ENCODE data around the gene PPP1R16B. TPM values are rescaled to one million over a fixed set of nuclear protein-coding genes. Genes with fewer than 3 reads are reported as not detected.

PPP1R16B gene
- polyA plus RNA-seq, 1 donor from 2014 or later, result 1.9 TPM

- H3K9me2 ChIP-seq (ENCODE audit: insufficient read depth, low read length), result no peaks in the 10 kb centered on the region
- no peaks in the 10 kb centered on the region for H3K9me3 ChIP-seq (ENCODE audit: low read length)
- no peaks in the 10 kb centered on the region for H3F3A ChIP-seq (ENCODE audit: insufficient read depth, low read length, poor library complexity, severe bottlenecking)
- no peak overlapping the region for H3K27ac ChIP-seq (ENCODE audit: low read length)
- no peak overlapping the region for H3K4me2 ChIP-seq (ENCODE audit: low read length)
- no peaks in the 10 kb centered on the region for H3K36me3 ChIP-seq (ENCODE audit: insufficient read depth, low read length)
- no peak overlapping the region for H3K4me3 ChIP-seq (ENCODE audit: low read length)
- no peak overlapping the region for H2AFZ ChIP-seq (ENCODE audit: low read depth, low read length)
- no peak overlapping the region for H3K9ac ChIP-seq (ENCODE audit: low read length)
- H3K27me3 ChIP-seq (ENCODE audit: insufficient read depth, low read depth, low read length), result no peaks in the 10 kb centered on the region
- TF ChIP-seq REST (IDR thresholded peaks at IDR 0.05; ENCODE audit: borderline replicate concordance) (no peak), EZH2 (IDR thresholded peaks at IDR 0.05; ENCODE audit: borderline replicate concordance, insufficient read depth, low read length, poor library complexity, severe bottlenecking) (no peak), CTCF (IDR thresholded peaks at IDR 0.05; ENCODE audit: poor library complexity, severe bottlenecking) (no peak)
- H3K79me2 ChIP-seq (replicated peaks; ENCODE audit: insufficient read depth, low read length), result no peaks in the 10 kb centered on the region
- no peaks in the 10 kb centered on the region for H4K20me1 ChIP-seq (ENCODE audit: insufficient read depth)
Observed at GRCh38 chr20:38947931-38948362, 142.4 kb downstream of the PPP1R16B start.

- no peaks in the 10 kb centered on the region for H3K79me2 ChIP-seq (replicated peaks; ENCODE audit: insufficient read depth, low read length)
- no peak overlapping the region for H3K9ac ChIP-seq (ENCODE audit: low read length)
- H2AFZ ChIP-seq (ENCODE audit: low read depth, low read length), result no peak overlapping the region
- no peaks in the 10 kb centered on the region for H3F3A ChIP-seq (ENCODE audit: insufficient read depth, low read length, poor library complexity, severe bottlenecking)
- H3K27me3 ChIP-seq (ENCODE audit: insufficient read depth, low read depth, low read length), result no peaks in the 10 kb centered on the region
- H3K4me3 ChIP-seq (ENCODE audit: low read length), result no peak overlapping the region
- no peaks in the 10 kb centered on the region for H3K9me2 ChIP-seq (ENCODE audit: insufficient read depth, low read length)
- H4K20me1 ChIP-seq (ENCODE audit: insufficient read depth), result no peaks in the 10 kb centered on the region
- no peaks in the 10 kb centered on the region for H3K9me3 ChIP-seq (ENCODE audit: low read length)
- H3K36me3 ChIP-seq (ENCODE audit: insufficient read depth, low read length), result no peaks in the 10 kb centered on the region
- H3K27ac ChIP-seq (ENCODE audit: low read length), result no peak overlapping the region
- no peak overlapping the region for H3K4me2 ChIP-seq (ENCODE audit: low read length)
- no peak for TF ChIP-seq EP300 (conservative IDR thresholded peaks at IDR 0.05; ENCODE audit: poor library complexity, severe bottlenecking)
- TF ChIP-seq TAF1 (IDR thresholded peaks at IDR 0.05; ENCODE audit: low read depth), result no peak
- no peak for TF ChIP-seq POLR2AphosphoS5 (IDR thresholded peaks at IDR 0.05)
- no peak for TF ChIP-seq CTCF (IDR thresholded peaks at IDR 0.05; ENCODE audit: poor library complexity, severe bottlenecking)
Observed at GRCh38 chr20:38950254-38950653, 144.8 kb downstream of the PPP1R16B start.

- Histone ChIP-seq H4K20me1 (ENCODE audit: insufficient read depth) (no peaks in the 10 kb centered on the region), H3K27ac (ENCODE audit: low read length) (no peak overlapping the region), H2AFZ (ENCODE audit: low read depth, low read length) (no peak overlapping the region), H3K4me3 (ENCODE audit: low read length) (no peak overlapping the region), H3K9me2 (ENCODE audit: insufficient read depth, low read length) (no peaks in the 10 kb centered on the region), H3K79me2 (replicated peaks; ENCODE audit: insufficient read depth, low read length) (no peaks in the 10 kb centered on the region), H3K4me2 (ENCODE audit: low read length) (no peak overlapping the region), H3F3A (ENCODE audit: insufficient read depth, low read length, poor library complexity, severe bottlenecking) (no peaks in the 10 kb centered on the region), H3K27me3 (ENCODE audit: insufficient read depth, low read depth, low read length) (no peaks in the 10 kb centered on the region), H3K9me3 (ENCODE audit: low read length) (no peaks in the 10 kb centered on the region), H3K36me3 (ENCODE audit: insufficient read depth, low read length) (no peaks in the 10 kb centered on the region), H3K9ac (ENCODE audit: low read length) (no peak overlapping the region)
- no peak for TF ChIP-seq TAF1 (IDR thresholded peaks at IDR 0.05; ENCODE audit: low read depth)
- TF ChIP-seq EZH2 (IDR thresholded peaks at IDR 0.05; ENCODE audit: borderline replicate concordance, insufficient read depth, low read length, poor library complexity, severe bottlenecking), result no peak
- TF ChIP-seq CTCF (IDR thresholded peaks at IDR 0.05; ENCODE audit: poor library complexity, severe bottlenecking), result no peak
- TF ChIP-seq MXI1 (conservative IDR thresholded peaks at IDR 0.05; ENCODE audit: poor library complexity, severe bottlenecking), result no peak
- TF ChIP-seq POLR2AphosphoS5 (IDR thresholded peaks at IDR 0.05), result no peak
- TF ChIP-seq REST (IDR thresholded peaks at IDR 0.05; ENCODE audit: borderline replicate concordance), result no peak
- TF ChIP-seq RAD21 (conservative IDR thresholded peaks at IDR 0.05), result no peak
Observed at GRCh38 chr20:38951611-38952010, 146.1 kb downstream of the PPP1R16B start.
